Progenitor cell of endocrine pancreas (in vitro differentiated cells): Measurements from ENCODE around the gene MCRS1. TPM values are rescaled to one million over a fixed set of nuclear protein-coding genes. Genes with fewer than 3 reads are reported as not detected.

ENCODE experiments used
- DNase-seq: peaks from one replicate; pipeline ENCODE4 v3.0.0; 2021; ENCODE audit warnings: low spot score; ENCODE audit not compliant: unreplicated experiment
- H3K27ac Mint-ChIP-seq: 2 replicates; pipeline ENCODE4 v1.8.0; 2021; ENCODE audit warnings: mild to moderate bottlenecking, moderate library complexity, mixed read lengths
- H3K27me3 Mint-ChIP-seq: 2 replicates; pipeline ENCODE4 v1.8.0; 2021; ENCODE audit warnings: mixed read lengths
- H3K36me3 Mint-ChIP-seq: 2 replicates; pipeline ENCODE4 v1.8.0; 2022; ENCODE audit warnings: mixed read lengths; ENCODE audit not compliant: insufficient read depth
- H3K4me1 Mint-ChIP-seq: 2 replicates; pipeline ENCODE4 v1.8.0; 2021; ENCODE audit warnings: low read depth, mixed read lengths
- H3K4me3 Mint-ChIP-seq: 2 replicates; pipeline ENCODE4 v1.8.0; 2021; ENCODE audit warnings: low read depth, mild to moderate bottlenecking, moderate library complexity, mixed read lengths
- H3K9me3 Mint-ChIP-seq: 2 replicates; pipeline ENCODE4 v1.8.0; 2021; ENCODE audit warnings: low read depth, mixed read lengths
- total RNA-seq: library from RNA; stranded (reverse); gene quantifications from 2 replicates; pipeline ENCODE4 v1.2.1, GENCODE V29; 2021
- TF ChIP-seq, protein P1 (sequence below): fragments of 200-600 bp; sonication (generic); IDR thresholded peaks from one replicate; pipeline ENCODE4 v1.5.0; 2021; ENCODE audit warnings: antibody characterized with exemption, mild to moderate bottlenecking; ENCODE audit not compliant: unreplicated experiment

The MCRS1 gene
- total RNA-seq, 1 donor from 2014 or later, result 92.6 TPM

DNA sequence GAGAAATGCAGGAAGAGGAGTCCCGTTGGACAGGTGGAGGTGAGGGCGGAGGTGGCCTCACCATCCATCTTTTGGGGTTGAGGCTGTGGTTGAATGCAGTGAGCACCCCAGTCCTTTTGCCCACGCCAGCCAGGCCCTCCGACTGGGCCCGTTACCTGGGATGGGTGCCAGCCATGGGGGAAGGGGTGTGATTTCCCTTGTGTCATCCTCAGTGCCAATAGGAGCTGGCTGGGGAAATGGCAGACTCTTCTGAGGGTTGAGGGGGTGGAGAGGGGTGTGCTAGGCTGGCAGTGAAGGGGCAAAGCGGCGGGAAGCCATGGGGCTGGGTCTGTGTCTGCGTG, 19.5 kb downstream of the MCRS1 start:
- H3K9me3 Mint-ChIP-seq, result no peaks in the 10 kb centered on the region
- H3K4me3 Mint-ChIP-seq, result no peak overlapping the region
- no peak overlapping the region for H3K27ac Mint-ChIP-seq
- TF ChIP-seq, protein P1, sequence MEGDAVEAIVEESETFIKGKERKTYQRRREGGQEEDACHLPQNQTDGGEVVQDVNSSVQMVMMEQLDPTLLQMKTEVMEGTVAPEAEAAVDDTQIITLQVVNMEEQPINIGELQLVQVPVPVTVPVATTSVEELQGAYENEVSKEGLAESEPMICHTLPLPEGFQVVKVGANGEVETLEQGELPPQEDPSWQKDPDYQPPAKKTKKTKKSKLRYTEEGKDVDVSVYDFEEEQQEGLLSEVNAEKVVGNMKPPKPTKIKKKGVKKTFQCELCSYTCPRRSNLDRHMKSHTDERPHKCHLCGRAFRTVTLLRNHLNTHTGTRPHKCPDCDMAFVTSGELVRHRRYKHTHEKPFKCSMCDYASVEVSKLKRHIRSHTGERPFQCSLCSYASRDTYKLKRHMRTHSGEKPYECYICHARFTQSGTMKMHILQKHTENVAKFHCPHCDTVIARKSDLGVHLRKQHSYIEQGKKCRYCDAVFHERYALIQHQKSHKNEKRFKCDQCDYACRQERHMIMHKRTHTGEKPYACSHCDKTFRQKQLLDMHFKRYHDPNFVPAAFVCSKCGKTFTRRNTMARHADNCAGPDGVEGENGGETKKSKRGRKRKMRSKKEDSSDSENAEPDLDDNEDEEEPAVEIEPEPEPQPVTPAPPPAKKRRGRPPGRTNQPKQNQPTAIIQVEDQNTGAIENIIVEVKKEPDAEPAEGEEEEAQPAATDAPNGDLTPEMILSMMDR, result no peak
- DNase-seq, result no peak
- H3K36me3 Mint-ChIP-seq, result peaks cover 10% of the 10 kb centered on the region
- H3K4me1 Mint-ChIP-seq, result peaks cover 30% of the 10 kb centered on the region
- H3K27me3 Mint-ChIP-seq, result peaks cover 37% of the 10 kb centered on the region

GRCh38 chr12:49547090-49547690, 20.8 kb downstream of the MCRS1 start:
- no peak overlapping the region for H3K4me3 Mint-ChIP-seq
- no peak overlapping the region for H3K27ac Mint-ChIP-seq

DNA sequence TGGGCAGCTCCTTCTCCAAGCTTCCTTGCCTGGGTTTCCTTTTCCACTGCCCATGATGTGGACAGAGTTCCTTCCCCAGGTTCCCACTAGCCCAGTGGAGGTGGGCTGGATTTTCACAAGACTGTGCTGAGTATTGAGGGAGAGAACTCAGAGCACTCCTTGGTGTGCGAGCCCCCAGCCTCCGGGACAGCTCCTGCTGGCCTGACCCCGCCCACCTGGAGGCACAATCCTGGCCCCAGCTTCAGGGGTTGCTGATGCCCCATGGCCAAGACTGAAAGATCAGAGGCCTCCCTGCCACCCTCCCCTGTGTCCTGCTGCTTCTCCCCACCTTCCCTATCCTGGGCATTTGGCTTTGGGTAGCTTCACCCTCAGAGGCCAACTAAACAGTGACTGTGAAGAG, 21.5 kb downstream of the MCRS1 start:
- TF ChIP-seq, protein P1, result no peak
- no peak overlapping the region for H3K4me3 Mint-ChIP-seq
- H3K9me3 Mint-ChIP-seq, result no peaks in the 10 kb centered on the region
- DNase-seq, result no peak
- peaks cover 52% of the 10 kb centered on the region for H3K27me3 Mint-ChIP-seq
- no peak overlapping the region for H3K27ac Mint-ChIP-seq
- peaks cover 15% of the 10 kb centered on the region for H3K36me3 Mint-ChIP-seq
- H3K4me1 Mint-ChIP-seq, result peaks cover 20% of the 10 kb centered on the region

More at GRCh38 chr12:49547090-49547690, 20.8 kb downstream of the MCRS1 start:
- Mint-ChIP-seq H3K9me3 (no peaks in the 10 kb centered on the region), H3K36me3 (peaks cover 13% of the 10 kb centered on the region), H3K27me3 (peaks cover 49% of the 10 kb centered on the region), H3K4me1 (peaks cover 22% of the 10 kb centered on the region)
- TF ChIP-seq, protein P1, result no peak
- no peak for DNase-seq

GRCh38 chr12:49545815-49546214, 22.1 kb downstream of the MCRS1 start:
- TF ChIP-seq, protein P1, result no peak
- Mint-ChIP-seq H3K9me3 (no peaks in the 10 kb centered on the region), H3K36me3 (peaks cover 16% of the 10 kb centered on the region), H3K27me3 (peaks cover 59% of the 10 kb centered on the region), H3K27ac (no peak overlapping the region), H3K4me3 (no peak overlapping the region), H3K4me1 (peaks cover 20% of the 10 kb centered on the region)
- DNase-seq, result no peak

GRCh38 chr12:49543914-49544815, 23.8 kb downstream of the MCRS1 start:
- Mint-ChIP-seq H3K4me1 (peaks cover 14% of the 10 kb centered on the region), H3K27me3 (peaks cover 71% of the 10 kb centered on the region), H3K4me3 (no peak overlapping the region), H3K27ac (no peak overlapping the region), H3K9me3 (no peaks in the 10 kb centered on the region), H3K36me3 (peaks cover 16% of the 10 kb centered on the region)
- TF ChIP-seq, protein P1, result no peak
- no peak for DNase-seq
